ENCODE data around the gene SLCO4A1.

- TF ChIP-seq, protein P1, sequence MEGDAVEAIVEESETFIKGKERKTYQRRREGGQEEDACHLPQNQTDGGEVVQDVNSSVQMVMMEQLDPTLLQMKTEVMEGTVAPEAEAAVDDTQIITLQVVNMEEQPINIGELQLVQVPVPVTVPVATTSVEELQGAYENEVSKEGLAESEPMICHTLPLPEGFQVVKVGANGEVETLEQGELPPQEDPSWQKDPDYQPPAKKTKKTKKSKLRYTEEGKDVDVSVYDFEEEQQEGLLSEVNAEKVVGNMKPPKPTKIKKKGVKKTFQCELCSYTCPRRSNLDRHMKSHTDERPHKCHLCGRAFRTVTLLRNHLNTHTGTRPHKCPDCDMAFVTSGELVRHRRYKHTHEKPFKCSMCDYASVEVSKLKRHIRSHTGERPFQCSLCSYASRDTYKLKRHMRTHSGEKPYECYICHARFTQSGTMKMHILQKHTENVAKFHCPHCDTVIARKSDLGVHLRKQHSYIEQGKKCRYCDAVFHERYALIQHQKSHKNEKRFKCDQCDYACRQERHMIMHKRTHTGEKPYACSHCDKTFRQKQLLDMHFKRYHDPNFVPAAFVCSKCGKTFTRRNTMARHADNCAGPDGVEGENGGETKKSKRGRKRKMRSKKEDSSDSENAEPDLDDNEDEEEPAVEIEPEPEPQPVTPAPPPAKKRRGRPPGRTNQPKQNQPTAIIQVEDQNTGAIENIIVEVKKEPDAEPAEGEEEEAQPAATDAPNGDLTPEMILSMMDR (IDR thresholded peaks at IDR 0.05): no peak
- TF ChIP-seq POLR2A (IDR thresholded peaks at IDR 0.05): no peak
- TF ChIP-seq EP300 (IDR thresholded peaks at IDR 0.05): no peak
- no peak for TF ChIP-seq POLR2AphosphoS5 (IDR thresholded peaks at IDR 0.05)
Measured at GRCh38 chr20:62615750-62616251, 26.5 kb upstream of the SLCO4A1 start.
